Right lung (tissue), 5 donors: ENCODE data around the gene DNAAF3. TPM values are rescaled to one million over a fixed set of nuclear protein-coding genes. Genes with fewer than 3 reads are reported as not detected.
"Not testable (repeated sequence)": the region's sequence is repeated elsewhere in the genome, so short reads cannot be mapped to it uniquely, and the experiment has no call there.

Experiments used
- DNase-seq, 2 donors: peaks; one replicate each; pipeline ENCODE4 v3.0.0-alpha.2; 2013
- polyA plus RNA-seq, 5 donors: library from polyadenylated mRNA; unstranded; fragments of 120-200 nt; gene quantifications; one replicate each; pipeline versions ENCODE4 v1.2.1 to v1.2.3, GENCODE V29; 2013; ENCODE audit warnings: inconsistent platforms in 1 of 5, low replicate concordance in 1 of 5; ENCODE audit not compliant: insufficient read length in 5 of 5, insufficient read depth in 1 of 5

DNAAF3 gene
- polyA plus RNA-seq, 5 donors = 1.4 to 8.6 (median 5.1) TPM

DNA sequence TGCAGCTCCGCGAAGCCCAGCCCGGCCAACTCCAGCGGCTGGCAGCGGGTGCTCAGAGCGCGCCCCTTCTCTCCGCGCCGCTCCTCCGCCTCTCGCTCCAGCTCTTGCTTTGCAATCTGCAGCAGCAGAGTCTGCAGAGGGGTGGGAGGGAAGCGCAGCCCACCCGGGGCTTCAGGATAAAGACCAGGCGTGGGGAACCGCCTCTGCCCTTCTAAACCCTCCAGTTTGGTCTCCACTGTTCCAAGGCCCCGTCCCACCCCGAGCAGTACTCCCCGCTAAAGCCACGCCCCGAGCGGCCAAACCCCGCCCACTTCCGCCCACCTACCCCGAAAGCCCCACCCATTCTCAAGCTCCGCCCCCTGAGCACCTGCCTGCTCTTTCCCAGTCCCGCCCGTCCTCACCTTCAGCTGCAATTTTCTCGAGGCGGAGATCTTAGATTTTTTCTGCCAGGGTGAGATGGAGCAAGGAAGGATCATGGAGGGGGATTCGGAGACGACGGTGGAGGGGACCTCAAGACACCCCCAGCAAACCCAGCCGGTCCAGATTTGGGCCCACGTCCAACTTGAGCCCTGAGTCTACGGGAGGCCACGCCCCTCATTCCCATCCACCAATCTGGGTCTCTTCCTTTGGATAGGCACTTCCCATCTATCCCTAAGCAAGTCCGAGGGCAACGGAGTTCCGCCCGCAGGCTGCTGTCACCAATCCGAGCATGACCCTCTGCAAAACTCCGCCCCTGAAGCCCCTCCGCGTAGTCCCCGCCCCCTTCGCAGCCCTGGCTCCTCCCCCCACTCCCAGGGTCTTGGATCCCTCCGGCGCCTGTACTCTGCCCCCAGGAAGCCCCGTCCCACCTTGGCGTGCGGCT lies 10.0 kb downstream of the DNAAF3 start:
- no peak for DNase-seq

DNA sequence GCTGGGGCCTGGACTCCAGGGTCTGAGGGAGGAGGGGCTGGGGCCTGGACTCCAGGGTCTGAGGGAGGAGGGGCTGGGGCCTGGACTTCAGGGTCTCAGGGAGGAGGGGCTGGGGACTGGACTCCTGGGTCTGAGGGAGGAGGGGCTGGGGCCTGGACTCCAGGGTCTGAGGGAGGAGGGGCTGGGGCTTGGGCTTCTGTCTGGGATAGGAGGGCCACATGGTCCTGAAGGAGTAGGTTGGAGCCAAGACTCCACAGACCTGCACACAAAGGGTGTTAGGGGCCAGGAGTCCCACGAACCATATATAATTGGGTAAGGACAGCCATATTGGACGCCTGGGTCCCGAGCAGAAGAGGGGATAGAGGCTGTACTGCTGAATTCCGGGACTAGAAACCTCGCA lies 10.6 kb downstream of the DNAAF3 start:
- not testable (repeated sequence) for DNase-seq

DNA sequence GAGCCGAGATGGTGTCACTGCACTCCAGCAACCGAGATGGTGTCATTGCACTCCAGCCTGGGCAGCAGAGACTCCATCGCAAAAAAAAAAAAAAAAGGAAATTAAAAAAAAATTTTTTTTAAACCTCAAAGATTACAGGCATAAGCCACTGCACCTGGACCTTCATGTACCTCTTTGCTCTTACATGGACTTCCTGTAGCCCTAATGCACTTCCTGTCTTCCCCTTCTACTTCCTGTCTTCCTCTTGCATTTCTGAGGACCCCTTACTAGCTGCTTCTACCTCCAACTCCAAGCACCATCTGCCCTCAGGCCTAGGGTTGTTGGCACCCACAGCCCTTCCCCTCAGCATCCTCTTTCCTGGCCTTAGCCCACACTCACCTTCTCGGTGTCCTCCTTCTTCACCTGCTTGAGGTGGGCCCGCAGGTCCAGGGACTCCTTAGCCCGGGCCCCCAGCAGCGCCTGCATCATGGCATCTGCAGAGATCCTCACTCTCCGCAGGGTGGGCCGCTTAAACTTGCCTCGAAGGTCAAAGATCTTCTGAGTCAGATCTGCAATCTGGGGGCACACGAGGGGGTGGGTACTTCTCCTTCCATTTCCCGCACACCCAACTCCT lies 12.7 kb downstream of the DNAAF3 start:
- no peak for DNase-seq

DNA sequence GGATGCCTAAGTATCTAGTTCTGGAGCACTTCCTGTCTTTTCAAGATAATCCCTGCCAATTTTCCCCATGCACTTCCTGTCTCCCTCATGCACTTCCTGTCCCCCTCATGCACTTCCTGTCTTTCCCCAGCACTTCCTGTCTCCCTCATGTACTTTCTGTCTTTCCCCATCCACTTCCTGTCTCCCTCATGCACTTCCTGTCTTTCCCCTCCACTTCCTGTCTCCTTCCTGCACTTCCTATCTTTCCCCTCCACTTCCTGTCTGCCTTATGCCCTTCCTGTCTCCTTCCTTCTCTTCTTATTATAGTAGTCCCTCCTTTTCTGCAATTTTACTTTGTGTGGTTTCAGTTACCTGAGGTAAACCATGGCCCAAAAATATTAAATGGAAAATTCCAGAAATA lies 14.4 kb downstream of the DNAAF3 start:
- no peak for DNase-seq

DNA sequence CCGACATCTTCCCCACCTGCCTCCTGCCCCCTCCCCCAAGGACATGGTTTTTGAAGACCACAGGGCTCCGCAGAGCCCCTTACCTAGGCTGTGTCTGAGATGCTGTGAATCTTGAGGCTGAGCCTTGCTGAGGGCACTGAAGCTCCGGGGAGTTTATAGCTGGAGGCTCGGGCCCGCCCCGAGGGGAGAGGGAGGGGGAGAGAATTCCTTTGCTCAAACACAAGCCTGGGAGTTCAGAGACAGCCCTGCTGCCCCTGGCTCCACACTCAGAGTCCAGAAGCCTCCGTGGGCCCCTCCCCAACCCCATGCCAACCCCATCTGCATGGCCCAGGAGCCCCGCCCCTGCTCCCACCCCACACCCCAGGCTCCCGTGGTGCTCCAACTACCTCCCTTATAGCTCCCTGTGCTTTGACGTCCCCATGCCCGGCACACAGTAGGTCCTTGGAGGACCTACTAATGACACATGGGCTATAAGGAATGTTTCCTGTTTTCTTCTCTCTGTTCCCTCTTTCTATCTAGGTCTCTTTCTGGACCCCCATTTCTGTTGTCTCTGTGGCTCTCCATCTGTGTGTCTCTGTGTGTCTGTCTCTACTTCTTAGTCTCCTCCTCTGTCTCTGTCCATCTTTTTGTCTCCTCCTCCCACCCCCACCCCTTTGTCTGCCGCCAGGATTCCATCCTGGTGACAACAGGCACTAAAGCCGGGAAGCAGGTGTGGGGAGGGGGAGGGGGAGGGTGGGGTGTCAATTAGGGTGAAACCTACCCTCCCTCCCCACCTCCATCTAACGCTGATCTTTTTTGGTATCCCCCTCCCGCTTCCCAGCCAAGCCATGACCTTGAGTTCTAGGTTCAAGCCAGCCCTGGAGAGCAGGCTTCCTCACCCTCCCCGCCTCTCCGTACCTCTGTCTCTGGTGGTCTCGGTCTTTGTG lies 17.1 kb downstream of the DNAAF3 start, which contains the start of gene TNNT1:
TNNT1 (minus strand) TSS at position 129 of the 926 bp plus-strand sequence. CDS start 2,049 bp downstream, outside the sequence.
- DNase-seq = no peak

DNA sequence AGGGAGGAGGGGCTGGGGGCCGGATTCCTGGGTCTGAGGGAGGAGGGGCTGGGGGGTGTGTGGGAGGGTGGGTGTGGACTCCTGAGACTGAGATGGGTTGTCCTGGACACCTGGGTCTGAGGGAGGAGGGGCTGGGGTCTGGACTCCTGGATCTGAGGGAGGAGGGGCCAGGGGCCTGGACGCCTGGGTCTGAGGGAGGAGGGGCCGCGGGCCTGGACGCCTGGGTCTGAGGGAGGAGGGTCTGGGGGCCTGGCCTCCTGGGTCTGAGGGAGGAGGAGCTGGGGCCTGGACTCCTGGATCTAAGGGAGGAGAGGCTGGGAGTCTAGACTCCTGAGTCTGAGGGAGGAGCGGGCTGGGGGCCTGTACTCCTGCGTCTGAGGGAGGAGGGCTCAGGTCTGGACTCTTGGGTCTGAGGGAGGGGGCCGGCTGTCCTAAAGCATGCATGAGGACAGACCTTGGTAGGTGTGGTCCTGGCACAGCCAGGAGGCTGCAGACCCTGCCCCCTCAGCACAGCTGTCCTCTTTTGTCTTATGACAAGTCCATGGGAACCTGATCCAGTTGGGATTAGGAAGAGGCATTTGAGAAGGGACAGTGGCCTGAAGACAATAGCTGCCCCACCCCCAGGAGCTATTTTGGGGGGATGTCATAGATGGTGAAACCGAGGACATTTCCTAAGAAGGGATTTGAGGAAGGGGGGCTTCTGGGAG lies 18.7 kb downstream of the DNAAF3 start:
- no peak for DNase-seq

DNA sequence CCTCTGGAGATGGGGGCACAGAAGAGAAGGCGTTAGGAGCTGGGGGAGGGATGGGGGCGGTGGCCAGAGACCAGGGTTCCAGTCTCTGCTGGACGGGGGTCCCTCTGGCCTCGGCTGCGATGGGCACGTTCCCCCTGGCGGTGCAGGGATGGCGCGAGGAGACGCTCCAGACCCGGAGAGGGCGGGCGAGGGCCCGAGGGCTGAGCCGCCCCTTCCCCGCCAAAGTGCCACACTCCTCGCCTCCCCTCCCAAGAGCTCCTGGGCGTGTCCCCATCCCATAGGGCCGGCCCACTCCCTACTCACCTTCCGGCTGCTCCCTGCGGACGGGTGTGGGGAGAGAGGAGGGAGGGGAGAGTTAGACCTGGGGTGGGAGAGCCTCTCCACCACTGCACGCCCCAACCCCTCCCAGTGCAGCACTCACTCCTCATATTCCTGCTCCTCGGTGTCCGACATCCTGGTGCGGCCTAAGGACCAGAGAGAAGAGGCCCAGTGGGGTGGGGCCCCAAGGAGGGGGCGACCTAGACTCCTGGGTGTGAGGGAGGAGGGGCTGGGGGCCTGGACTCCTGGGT lies 19.6 kb downstream of the DNAAF3 start:
- DNase-seq = no peak

DNA sequence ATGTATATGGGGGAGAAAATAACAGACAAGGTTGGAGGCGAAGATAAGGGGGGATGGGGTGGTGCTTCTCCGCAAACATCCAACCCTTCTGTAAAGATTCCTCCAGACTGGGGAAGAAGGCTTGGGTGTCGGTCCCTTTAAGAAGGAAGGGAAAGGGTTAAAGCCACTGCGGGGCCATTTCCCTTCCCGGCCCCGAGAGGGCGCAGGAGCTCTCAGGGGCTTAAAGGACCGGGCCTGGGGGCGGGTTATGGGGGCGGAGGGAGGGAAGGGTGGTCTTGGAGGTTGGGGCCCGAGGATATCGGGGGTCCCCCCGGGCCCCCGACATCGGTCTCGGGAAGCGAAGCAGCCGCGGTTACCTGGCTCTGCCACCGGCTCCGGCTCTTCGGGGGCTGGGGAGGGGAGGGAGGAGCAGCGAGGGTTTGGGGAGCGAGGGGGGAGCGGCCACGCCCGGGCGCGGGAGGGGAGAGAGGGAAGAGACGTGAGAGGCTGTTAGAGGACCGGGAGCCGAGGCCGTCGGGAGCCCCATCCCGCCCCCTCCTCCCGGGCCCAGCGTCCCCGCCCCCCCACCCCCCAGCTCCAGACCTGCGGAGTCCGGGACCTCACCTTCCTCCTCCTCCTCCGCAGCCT lies 20.2 kb downstream of the DNAAF3 start:
- DNase-seq = no peak

DNA sequence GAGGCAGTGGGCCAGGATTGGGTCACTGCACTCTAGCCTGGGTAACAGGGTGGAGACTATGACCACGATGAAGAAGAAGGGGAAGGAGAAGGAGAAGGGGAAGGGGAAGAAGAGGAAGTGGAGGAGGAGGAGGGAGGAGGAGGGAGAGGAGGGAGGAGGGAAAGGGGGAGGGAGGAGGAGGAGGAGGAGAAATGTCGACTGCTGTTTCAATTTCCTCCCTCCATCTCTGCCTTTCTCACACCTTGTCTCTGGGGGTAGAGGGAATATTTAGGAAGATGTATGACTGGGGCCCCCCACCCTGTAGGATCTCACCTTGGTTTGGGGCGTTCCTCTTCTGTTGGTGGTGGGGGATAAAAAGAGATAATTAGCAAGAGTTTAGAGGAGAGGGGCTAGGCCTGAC lies 21.2 kb downstream of the DNAAF3 start:
- no peak for DNase-seq

DNA sequence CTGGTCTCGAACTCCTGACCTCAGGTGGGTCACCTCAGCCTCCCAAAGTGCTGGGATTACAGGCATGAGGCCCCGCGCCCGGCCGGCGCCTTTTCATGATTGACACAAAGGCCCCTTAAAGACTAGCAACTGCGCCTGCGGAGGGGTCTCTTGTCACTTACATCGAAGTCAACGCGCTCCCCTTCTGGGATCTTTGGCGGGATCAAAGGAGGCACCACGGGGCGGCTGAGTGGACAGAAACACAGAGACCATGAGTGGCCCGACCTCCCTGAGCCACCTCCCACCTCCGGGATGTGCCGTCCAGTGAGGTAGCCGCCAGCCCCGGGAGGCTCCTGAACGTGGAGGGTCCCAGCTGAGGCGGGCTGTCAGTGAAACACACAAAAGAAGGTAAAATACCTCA lies 24.7 kb downstream of the DNAAF3 start:
- DNase-seq = no peak

DNA sequence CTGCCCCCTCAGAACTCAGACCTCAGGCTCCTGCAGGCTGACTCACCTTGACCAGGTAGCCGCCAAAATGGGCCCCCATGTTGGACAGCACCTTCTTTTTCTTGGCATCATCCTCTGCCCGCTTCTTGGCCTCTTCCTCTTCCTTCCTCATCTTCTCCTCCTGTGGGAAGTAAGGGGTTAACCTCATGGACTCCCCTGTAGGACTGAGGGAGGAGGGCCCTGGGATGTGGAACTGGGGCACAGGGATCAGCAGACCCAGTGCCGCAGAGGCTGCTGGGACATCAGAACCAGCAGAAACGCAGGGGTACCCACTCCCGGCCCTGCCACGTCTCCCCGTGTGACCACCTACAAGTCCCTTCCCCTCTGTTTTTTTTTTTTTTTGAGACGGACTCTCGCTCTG lies 28.5 kb downstream of the DNAAF3 start:
- no peak for DNase-seq

DNA sequence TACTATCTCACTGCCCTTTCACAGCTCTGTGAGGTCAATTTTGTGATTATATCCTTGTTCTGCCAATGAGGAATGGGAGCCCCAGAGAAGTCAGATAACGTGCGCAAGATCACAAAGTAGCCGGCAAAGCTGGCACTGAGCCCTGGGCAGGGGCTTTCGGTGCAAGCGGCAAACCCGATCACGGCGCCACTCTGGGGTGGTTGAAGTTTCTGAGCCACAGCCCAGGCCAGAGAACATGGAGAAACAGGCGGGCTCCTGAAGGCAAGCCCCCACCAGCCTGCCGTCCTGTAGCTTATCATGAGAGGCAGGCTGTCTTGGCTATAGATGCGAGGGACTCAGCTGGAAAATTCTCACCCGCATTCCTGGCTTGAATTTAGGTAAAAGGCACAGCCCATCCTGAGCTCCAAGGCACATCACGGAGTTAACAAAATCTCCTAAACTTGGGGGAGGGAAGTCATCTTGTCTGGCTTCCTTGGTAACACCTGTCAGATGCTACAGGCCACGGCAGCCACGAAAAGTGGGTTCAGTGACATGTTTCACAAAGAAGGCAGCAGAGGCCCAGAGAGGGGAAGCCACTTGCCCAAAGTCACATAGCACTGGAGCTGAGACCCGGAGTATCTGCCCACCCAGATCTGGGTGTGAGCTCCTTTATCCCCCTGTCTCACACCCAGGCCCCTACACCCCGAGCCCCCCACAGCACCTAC lies 29.9 kb downstream of the DNAAF3 start:
- DNase-seq = no peak

DNA sequence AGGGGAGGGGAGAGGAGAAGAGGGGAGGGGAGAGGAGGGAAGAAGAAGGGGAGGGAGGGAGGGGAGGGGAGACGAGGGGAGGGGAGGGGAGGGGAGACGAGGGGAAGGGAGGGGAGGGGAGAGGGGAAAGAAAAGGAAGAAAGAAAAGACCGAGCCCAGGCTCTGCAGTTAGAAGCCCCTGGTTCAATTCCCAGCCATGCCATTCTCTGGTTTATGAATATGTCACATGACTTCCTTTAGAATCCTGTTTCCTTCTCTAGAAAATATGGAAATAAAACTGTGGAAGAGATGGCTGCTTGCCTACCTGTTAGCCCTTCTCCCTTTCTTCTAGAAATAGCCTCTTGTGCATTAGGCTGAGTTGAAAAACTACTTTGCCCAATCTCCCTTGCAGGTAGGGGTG lies 31.7 kb downstream of the DNAAF3 start:
- DNase-seq = no peak

DNA sequence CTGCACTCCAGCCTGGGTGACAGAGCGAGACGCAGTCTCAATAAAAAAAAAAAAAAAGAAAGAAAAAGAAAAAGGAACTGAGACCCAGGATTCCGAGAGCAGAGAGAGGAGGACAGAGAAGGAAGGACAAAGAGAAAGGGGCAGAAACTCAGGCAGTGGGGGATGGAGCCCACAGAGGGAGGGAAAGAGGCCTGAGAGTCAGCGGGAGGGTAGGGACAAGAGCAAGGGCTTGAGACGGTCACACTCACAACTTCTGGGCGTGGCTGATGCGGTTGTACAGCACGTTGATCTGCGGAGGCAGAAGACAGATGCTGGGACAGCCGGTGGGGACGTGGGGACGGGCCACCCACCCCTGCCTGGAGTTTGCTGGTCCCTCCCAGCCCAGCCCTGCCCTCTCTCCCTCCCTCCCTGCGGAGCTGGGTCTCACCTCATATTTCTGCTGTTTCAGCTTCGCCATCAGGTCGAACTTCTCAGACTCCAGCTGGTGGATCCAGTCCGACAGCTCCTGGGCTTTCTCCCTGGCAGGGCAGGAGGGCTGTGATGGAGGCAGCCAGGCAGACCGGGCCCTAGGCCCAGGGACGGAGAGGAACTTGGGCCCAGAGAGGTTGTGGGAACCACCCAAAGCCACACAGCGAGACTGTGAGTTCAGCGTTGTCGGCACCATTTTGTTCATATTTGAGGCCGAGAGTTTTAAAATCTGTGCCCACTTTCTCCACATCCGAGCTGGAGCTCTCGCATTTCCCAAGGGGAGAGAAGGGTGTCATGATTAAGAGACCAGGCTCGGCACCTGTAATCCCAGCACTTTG lies 32.6 kb downstream of the DNAAF3 start:
- DNase-seq = no peak

DNA sequence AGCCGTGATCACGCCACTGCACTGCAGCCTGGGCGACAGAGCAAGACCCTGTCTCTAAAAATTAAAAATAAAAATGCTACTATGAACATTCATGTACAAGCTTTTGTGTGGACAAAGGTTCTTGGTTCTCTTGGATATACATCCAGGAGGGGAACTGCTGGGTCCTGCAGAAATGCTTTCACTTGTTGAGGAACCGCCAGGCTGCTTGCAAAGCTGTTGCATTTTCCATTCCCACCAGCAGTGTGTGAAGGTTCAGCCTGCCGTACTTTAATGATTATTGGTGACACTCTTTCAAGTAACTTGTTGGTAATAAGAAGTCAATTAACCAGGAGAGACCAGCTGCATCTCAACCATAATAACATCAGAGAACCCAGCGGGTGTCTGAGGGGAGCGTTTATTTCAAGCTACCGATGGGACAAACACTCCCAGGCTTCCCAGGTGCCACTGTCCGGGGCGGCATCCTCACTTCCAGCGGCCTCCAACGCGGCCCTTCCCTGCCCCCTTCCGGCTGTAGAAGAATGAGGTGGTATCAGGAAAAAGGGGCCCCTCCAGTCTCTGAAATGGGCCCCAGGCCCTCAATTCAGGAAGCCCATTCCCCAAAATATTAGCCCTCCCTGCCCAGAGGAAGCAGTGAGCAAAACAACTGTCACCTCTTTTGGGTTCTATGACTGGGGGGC lies 33.8 kb downstream of the DNAAF3 start:
- DNase-seq = no peak

DNA sequence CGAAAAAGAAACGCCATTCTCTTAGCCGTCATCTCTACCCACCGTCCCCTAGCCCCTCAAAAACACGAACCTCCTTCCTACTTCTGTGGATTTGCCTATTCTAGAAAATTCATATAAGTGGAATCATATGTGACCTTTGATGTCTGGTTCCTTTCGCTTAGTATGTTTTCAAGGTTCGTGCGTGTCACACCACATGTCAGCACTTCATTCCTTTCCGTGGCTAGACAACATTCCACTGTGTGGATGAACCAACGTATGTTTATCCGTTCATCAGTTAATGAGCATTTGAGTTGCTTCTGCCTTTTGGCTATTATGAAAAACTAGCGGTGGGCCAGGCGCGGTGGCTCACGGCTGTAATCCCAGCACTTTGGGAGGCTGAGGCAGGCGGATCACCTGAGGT lies 35.0 kb downstream of the DNAAF3 start:
- no peak for DNase-seq

DNA sequence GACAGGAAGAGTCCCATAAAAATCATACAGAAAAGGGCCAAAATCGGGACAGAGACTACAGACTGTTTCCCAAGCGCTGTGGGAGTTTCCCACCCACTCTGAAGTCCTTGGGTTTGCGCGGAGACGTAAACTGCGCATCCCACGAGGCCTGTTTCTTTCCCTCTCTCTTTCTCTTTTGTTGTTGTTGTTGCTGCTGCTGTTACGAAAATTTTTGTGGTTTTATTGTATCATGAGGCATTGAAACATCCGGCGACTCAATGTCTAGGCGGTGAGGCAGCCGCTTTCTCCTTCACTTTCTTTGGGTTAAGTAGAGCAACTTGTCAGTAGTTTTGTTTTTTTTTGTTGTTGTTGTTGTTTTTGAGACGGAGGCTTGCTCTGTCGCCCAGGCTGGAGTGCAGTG lies 47.4 kb downstream of the DNAAF3 start:
- no peak for DNase-seq

DNA sequence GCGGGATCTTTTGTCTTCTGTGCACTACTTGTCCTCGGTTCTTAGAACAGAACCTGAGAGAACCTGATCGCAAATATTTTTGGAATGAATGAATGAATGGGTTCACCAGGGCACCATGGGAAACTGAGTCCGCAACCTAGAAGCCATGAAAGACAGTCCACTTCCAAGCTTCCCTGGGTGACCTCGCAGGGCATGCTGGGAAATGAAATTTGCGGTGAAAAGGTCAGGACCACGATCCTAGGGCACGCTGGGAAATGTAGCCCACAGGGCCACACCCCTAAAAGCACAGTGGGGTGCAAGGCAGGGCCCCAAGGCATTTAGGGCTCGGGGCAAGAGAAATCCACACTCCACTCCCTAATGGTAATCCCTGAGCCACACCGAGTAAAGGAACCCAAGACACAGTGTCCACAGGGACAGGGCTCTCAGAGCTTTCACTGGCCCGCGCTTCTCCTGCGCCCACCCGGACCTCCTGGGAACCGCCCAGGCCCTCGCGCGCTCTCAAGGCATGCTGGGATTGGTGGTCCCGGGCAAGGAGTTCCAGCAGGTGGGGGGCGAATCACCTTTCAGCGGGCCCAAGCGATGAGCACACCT lies 47.9 kb downstream of the DNAAF3 start:
- peak; percentile 18 to 24 for DNase-seq
